Right lobe of liver (tissue), 4 donors: ENCODE results near the gene CIBAR2.

Source experiments
- POLR2A ChIP-seq: fragments of 450-650 bp; IDR thresholded peaks from one replicate; pipeline ENCODE4 v1.6.1; 2017; ENCODE audit warnings: antibody characterized with exemption, mild to moderate bottlenecking
- TF ChIP-seq, protein P1 (sequence below), 4 donors: fragments of 200-600 bp in 3 of 4; fragments of 450-650 bp in 1 of 4; IDR thresholded peaks; one replicate each; pipeline versions ENCODE4 v1.5.1 to v1.8.0; 2016 to 2022; ENCODE audit warnings: antibody characterized with exemption in 4 of 4, mild to moderate bottlenecking in 2 of 4
- donor health status: DM: no; HTN: no; CAD: no.
- donor health status: DM: no; HTN: no; CAD: no.
- donor health status: DM: no; HTN: yes; CAD: no.

DNA sequence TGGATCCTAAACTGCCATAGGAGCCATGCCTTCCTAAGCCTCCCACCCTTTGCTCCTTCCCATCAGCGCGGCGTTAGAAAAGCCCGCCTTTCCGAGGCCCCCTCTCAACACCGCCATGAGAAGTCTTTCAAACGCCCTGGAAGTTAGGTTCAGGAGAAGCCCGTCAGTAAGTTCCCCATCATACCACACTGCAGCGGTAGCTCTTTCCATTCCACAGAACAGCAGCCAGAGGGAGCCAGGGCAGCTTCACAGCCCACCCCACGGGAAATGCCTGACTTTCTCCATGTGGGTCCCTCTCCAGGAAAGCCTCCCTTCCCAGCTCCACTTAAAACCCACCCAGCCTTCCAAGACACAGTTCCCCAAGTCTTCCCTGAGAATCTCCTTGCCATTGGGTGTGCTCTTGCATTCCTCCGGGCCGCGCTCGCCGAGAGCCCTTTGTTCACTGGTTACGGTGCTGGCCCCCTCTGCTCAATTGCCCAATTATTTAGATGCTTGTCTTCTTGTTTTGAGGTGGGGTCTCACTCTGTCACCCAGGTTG, 56.0 kb downstream of the CIBAR2 start:
- TF ChIP-seq POLR2A = no peak
- TF ChIP-seq, protein P1, sequence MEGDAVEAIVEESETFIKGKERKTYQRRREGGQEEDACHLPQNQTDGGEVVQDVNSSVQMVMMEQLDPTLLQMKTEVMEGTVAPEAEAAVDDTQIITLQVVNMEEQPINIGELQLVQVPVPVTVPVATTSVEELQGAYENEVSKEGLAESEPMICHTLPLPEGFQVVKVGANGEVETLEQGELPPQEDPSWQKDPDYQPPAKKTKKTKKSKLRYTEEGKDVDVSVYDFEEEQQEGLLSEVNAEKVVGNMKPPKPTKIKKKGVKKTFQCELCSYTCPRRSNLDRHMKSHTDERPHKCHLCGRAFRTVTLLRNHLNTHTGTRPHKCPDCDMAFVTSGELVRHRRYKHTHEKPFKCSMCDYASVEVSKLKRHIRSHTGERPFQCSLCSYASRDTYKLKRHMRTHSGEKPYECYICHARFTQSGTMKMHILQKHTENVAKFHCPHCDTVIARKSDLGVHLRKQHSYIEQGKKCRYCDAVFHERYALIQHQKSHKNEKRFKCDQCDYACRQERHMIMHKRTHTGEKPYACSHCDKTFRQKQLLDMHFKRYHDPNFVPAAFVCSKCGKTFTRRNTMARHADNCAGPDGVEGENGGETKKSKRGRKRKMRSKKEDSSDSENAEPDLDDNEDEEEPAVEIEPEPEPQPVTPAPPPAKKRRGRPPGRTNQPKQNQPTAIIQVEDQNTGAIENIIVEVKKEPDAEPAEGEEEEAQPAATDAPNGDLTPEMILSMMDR (IDR thresholded peaks at IDR 0.05) = peak in 3 of 4 donors; percentile 25 to 33 (median 28)
